T-helper 1 cell treated with Interleukin-12 subunit alpha and Interleukin-12 subunit beta and Interleukin-4 antibody, amounts not matched to agents 30 μg/mL and 1 μg/mL, for 36 hours (primary cell): ENCODE measurements around the gene CGN.

ENCODE experiments used
- H3K27ac Mint-ChIP-seq: one replicate; pipeline ENCODE4 v1.8.0; 2021; ENCODE audit warnings: mild to moderate bottlenecking, mixed read lengths
- H3K27me3 Mint-ChIP-seq: one replicate; pipeline ENCODE4 v1.8.0; 2021; ENCODE audit warnings: low read depth, mixed read lengths
- H3K36me3 Mint-ChIP-seq: one replicate; pipeline ENCODE4 v1.8.0; 2021; ENCODE audit warnings: low read depth, mixed read lengths
- H3K4me1 Mint-ChIP-seq: one replicate; pipeline ENCODE4 v1.8.0; 2021; ENCODE audit warnings: low read depth, mixed read lengths
- H3K4me3 Mint-ChIP-seq: one replicate; pipeline ENCODE4 v1.8.0; 2021; ENCODE audit warnings: mild to moderate bottlenecking, moderate library complexity, mixed read lengths
- H3K9me3 Mint-ChIP-seq: one replicate; pipeline ENCODE4 v1.8.0; 2021; ENCODE audit warnings: mixed read lengths

CGN gene

GRCh38 chr1:151510957-151511635 lies at the start of gene CGN:
TSS of gene CGN (plus strand) at chr1:151511387. CDS start at chr1:151518520, 7,133 bp downstream.
- Mint-ChIP-seq H3K36me3 (no peaks in the 10 kb centered on the region), H3K27me3 (peaks cover 26% of the 10 kb centered on the region), H3K4me3 (peak within 1 kb of the TSS; percentile 82), H3K4me1 (peaks cover 16% of the 10 kb centered on the region), H3K9me3 (no peaks in the 10 kb centered on the region), H3K27ac (peak within 1 kb of the TSS; percentile 12)

GRCh38 chr1:151461694-151462093 lies 49.5 kb upstream of the CGN start:
- H3K27me3 Mint-ChIP-seq = peaks cover 21% of the 10 kb centered on the region
- H3K27ac Mint-ChIP-seq = no peak overlapping the region
- H3K4me1 Mint-ChIP-seq = peaks cover 10% of the 10 kb centered on the region
- H3K9me3 Mint-ChIP-seq = no peaks in the 10 kb centered on the region
- H3K4me3 Mint-ChIP-seq = no peak overlapping the region
- H3K36me3 Mint-ChIP-seq = peaks cover 2% of the 10 kb centered on the region

GRCh38 chr1:151465026-151465425 lies 46.2 kb upstream of the CGN start:
- Mint-ChIP-seq H3K36me3 (no peaks in the 10 kb centered on the region), H3K9me3 (no peaks in the 10 kb centered on the region), H3K4me3 (no peak overlapping the region), H3K27me3 (peaks cover 25% of the 10 kb centered on the region), H3K27ac (no peak overlapping the region), H3K4me1 (no peaks in the 10 kb centered on the region)

DNA sequence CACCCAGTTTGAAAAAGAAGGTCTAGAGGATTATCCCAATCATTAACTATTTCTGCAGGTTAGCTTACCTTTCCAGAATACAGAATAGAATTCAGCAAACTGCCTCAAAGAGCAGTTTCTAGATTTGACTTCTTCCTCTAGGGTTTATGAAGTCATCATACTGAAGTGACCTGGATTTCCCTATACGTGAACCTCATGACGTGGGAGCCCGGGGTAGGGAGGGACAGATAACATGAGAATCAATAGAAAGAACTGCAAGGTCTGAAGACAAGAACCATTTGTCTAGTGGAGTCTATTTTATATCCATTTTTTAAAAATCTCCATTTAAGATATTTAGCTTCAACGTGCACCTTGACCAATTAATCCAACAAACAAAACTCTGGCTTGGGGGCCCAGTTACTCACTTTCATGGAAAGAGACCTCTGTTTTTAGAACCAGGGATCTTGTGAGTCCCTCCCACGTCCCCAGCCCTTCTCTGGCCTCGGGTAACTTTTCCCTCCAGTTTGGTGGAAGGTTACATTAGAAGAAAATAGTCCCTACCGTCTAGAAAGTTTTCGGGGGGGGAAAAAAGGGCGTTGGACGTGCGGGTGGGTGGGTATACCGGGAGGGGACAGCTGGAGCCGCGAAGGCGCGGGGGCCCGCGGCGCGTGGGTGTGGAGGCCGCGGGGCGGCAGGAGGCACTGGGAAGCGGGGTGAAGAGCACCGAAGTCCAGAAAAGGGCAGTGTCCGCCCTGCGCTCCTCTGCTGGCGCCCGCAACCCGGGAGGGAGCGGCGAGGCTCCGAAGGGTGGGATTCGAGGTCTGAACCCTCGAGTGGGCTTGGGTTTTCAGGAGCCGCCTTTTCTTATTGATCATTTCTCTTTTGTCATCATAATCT lies 38.1 kb upstream of the CGN start:
- Mint-ChIP-seq H3K9me3 (no peaks in the 10 kb centered on the region), H3K27me3 (peaks cover 9% of the 10 kb centered on the region), H3K36me3 (no peaks in the 10 kb centered on the region), H3K4me1 (peaks cover 14% of the 10 kb centered on the region), H3K4me3 (peak overlapping the region; percentile 68), H3K27ac (peak overlapping the region; percentile 76)

DNA sequence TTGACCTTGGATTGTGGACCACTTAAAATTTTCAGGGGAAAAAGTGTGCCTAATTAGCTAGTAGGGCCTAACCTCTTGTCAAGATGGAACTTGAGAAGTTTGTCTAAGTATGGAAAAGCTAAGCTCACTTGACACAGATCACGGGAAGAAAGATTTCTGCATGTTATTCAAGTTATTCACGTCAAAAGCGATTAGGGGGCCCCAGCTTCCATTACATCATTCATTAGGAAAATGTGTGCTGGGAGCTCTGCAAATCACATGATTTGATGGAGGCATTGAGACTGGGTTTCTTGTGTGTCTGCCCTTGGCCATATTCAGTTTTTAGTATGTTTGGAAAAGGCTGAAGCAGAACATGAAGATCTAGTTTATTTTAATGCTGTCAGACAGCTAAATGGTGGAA lies 36.4 kb upstream of the CGN start:
- Mint-ChIP-seq H3K4me1 (peaks cover 14% of the 10 kb centered on the region), H3K36me3 (no peaks in the 10 kb centered on the region), H3K9me3 (no peaks in the 10 kb centered on the region), H3K4me3 (no peak overlapping the region), H3K27me3 (peaks cover 6% of the 10 kb centered on the region), H3K27ac (no peak overlapping the region)

GRCh38 chr1:151475175-151475574 lies 36.0 kb upstream of the CGN start:
- Mint-ChIP-seq H3K36me3 (no peaks in the 10 kb centered on the region), H3K27ac (no peak overlapping the region), H3K27me3 (peaks cover 6% of the 10 kb centered on the region), H3K4me3 (no peak overlapping the region), H3K9me3 (no peaks in the 10 kb centered on the region), H3K4me1 (peaks cover 14% of the 10 kb centered on the region)

GRCh38 chr1:151476083-151476482 lies 35.1 kb upstream of the CGN start:
- Mint-ChIP-seq H3K27me3 (peaks cover 6% of the 10 kb centered on the region), H3K36me3 (no peaks in the 10 kb centered on the region), H3K9me3 (peaks cover 4% of the 10 kb centered on the region), H3K27ac (no peak overlapping the region), H3K4me1 (peaks cover 14% of the 10 kb centered on the region), H3K4me3 (no peak overlapping the region)

GRCh38 chr1:151477066-151477465 lies 34.1 kb upstream of the CGN start:
- Mint-ChIP-seq H3K4me1 (peaks cover 14% of the 10 kb centered on the region), H3K9me3 (peaks cover 9% of the 10 kb centered on the region), H3K27me3 (peaks cover 6% of the 10 kb centered on the region), H3K27ac (no peak overlapping the region), H3K4me3 (no peak overlapping the region), H3K36me3 (no peaks in the 10 kb centered on the region)

GRCh38 chr1:151478140-151478812 lies 32.9 kb upstream of the CGN start:
- Mint-ChIP-seq H3K4me1 (peaks cover 8% of the 10 kb centered on the region), H3K9me3 (peaks cover 10% of the 10 kb centered on the region), H3K4me3 (no peak overlapping the region), H3K27me3 (peaks cover 6% of the 10 kb centered on the region), H3K27ac (no peak overlapping the region), H3K36me3 (no peaks in the 10 kb centered on the region)

DNA sequence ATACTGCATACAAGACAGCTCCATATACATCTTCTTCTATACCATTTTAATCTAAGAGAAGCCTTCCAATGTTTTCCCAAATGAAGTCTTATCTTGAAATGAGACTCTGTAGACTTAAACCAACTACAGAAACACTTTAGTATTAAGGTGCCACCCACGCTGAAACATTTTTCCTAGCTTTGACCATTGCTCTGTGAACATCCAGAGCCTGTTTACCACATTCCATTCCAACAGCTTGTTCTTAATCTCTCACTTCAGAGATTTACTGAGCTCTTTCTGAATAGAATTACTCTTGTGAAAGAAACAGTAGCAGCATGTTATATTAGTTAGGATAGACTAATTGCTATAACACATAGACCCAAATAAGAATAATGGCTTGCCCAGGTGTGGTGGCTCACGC lies 32.3 kb upstream of the CGN start:
- H3K27ac Mint-ChIP-seq = no peak overlapping the region
- no peak overlapping the region for H3K4me3 Mint-ChIP-seq
- peaks cover 8% of the 10 kb centered on the region for H3K4me1 Mint-ChIP-seq
- peaks cover 10% of the 10 kb centered on the region for H3K9me3 Mint-ChIP-seq
- no peaks in the 10 kb centered on the region for H3K36me3 Mint-ChIP-seq
- peaks cover 6% of the 10 kb centered on the region for H3K27me3 Mint-ChIP-seq

GRCh38 chr1:151479462-151479861 lies 31.7 kb upstream of the CGN start:
- Mint-ChIP-seq H3K27me3 (peaks cover 6% of the 10 kb centered on the region), H3K4me3 (no peak overlapping the region), H3K4me1 (peaks cover 6% of the 10 kb centered on the region)

GRCh38 chr1:151482017-151482416 lies 29.2 kb upstream of the CGN start:
- Mint-ChIP-seq H3K27ac (no peak overlapping the region), H3K27me3 (peaks cover 6% of the 10 kb centered on the region), H3K36me3 (no peaks in the 10 kb centered on the region), H3K4me1 (no peaks in the 10 kb centered on the region), H3K4me3 (no peak overlapping the region), H3K9me3 (peaks cover 10% of the 10 kb centered on the region)

More at GRCh38 chr1:151479462-151479861, 31.7 kb upstream of the CGN start:
- Mint-ChIP-seq H3K27ac (no peak overlapping the region), H3K36me3 (no peaks in the 10 kb centered on the region), H3K9me3 (peaks cover 10% of the 10 kb centered on the region)

GRCh38 chr1:151485685-151486255 lies 25.4 kb upstream of the CGN start:
- no peaks in the 10 kb centered on the region for H3K4me1 Mint-ChIP-seq
- no peaks in the 10 kb centered on the region for H3K36me3 Mint-ChIP-seq
- H3K27me3 Mint-ChIP-seq = peaks cover 3% of the 10 kb centered on the region
- H3K9me3 Mint-ChIP-seq = peaks cover 6% of the 10 kb centered on the region
- H3K27ac Mint-ChIP-seq = no peak overlapping the region
- H3K4me3 Mint-ChIP-seq = no peak overlapping the region

DNA sequence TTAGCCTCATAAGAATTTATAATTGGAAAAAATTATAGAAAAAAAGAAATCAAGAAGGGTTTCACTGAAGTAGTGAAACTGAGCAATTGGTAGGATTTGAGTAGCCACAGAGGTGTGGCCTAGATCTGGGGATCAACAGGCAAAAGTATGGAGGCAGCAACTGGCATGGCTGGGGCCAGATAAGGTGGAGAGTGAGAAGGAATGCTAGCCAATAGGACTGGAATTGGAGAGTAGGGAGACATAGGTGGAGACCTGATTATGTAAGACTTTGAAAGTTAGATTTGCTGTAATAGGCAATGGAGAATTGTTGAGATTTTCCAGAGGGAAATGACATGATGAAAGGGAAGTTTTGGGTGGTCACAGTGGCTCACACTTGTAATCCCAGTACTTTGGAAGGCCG lies 24.6 kb upstream of the CGN start:
- H3K4me3 Mint-ChIP-seq = no peak overlapping the region
- peaks cover 6% of the 10 kb centered on the region for H3K9me3 Mint-ChIP-seq
- H3K4me1 Mint-ChIP-seq = no peaks in the 10 kb centered on the region
- no peaks in the 10 kb centered on the region for H3K36me3 Mint-ChIP-seq
- no peak overlapping the region for H3K27ac Mint-ChIP-seq
- H3K27me3 Mint-ChIP-seq = peaks cover 3% of the 10 kb centered on the region
